Measurements from ENCODE around the gene TCF3. TPM values are rescaled to one million over a fixed set of nuclear protein-coding genes. Genes with fewer than 3 reads are reported as not detected.

The TCF3 gene
- total RNA-seq, 1 donor: 37.4 TPM

DNA sequence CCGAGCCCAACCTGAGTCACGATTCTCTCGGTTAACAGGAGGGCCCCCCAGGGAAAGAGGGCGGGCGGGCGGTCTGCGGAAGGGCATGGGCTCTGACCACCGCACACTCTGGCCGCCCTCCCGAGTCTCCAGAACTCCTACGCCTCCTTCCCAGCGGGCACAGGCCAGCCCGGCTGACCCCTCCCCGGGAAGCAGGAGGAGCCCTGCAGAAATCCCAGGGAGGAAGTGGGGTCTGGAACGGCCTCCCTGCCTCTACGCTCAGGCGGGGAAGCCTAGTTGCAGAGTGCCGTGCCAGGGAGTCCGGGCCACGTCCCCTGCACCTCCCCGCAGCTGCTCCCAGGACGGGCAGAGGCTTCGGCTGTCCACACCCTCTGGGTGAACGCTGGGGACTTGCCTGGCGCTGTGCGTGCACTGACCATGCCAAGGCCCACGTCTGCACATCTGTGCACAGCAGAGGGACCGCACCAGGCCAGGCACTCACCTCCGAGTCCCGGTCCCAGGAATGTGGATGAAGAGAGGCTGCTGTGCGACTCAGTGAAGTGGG is 20.8 kb downstream of the TCF3 start:
- no peaks in the 10 kb centered on the region for H3K9me3 ChIP-seq (ENCODE audit: low read depth, low read length)
- no peaks in the 10 kb centered on the region for H3K27me3 ChIP-seq (ENCODE audit: insufficient read depth, low read length)
- no peak overlapping the region for H3K4me3 ChIP-seq (ENCODE audit: low read length)
- no peaks in the 10 kb centered on the region for H3K4me1 ChIP-seq (ENCODE audit: insufficient read depth, low read length)

DNA sequence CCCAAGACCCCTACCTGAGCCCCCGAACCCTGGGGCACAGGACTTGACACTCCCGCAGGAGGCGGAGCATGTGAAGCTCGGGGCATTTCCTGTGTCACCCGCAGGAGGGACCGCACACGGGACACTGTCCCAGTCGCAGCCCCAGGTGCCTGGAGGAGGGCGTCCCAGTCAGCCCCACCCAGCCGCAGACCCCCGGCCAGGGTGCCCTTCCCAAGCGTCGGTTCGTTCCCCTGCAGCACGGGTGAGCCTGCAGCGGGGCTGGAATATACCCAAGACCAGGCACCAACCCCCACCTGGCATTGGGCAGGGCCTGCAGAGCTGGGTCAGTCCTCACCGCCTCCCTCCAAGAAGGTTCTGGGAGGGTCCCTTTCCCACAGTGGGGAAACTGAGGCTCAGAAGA is 21.6 kb downstream of the TCF3 start:
- H3K4me3 ChIP-seq (ENCODE audit: low read length): no peak overlapping the region
- no peaks in the 10 kb centered on the region for H3K4me1 ChIP-seq (ENCODE audit: insufficient read depth, low read length)
- H3K27me3 ChIP-seq (ENCODE audit: insufficient read depth, low read length): no peaks in the 10 kb centered on the region
- H3K9me3 ChIP-seq (ENCODE audit: low read depth, low read length): no peaks in the 10 kb centered on the region

DNA sequence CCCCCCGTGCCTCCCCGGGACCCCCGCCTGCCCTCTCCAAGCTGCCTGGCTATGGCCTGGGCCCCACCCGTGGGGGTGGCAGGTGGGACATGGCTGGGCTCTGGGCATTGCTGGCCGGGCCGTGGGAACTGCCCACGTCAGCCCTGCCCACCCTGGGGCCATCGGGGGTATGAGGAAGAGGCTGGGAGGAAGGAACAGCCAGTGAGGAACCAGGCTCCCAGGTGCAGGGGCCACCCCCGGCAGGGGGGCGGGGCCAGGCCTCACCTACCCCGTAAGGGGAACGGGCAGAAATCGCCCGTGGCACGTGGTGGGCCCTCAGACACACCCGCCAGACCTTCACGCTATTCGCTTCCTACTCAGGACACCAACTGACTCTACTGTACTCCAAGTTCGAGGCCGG is 22.4 kb downstream of the TCF3 start:
- Histone ChIP-seq H3K4me3 (ENCODE audit: low read length) (no peak overlapping the region), H3K27me3 (ENCODE audit: insufficient read depth, low read length) (no peaks in the 10 kb centered on the region), H3K4me1 (ENCODE audit: insufficient read depth, low read length) (no peaks in the 10 kb centered on the region), H3K9me3 (ENCODE audit: low read depth, low read length) (no peaks in the 10 kb centered on the region)

GRCh38 chr19:1629256-1629808 is 23.1 kb downstream of the TCF3 start:
- Histone ChIP-seq H3K9me3 (ENCODE audit: low read depth, low read length) (no peaks in the 10 kb centered on the region), H3K27me3 (ENCODE audit: insufficient read depth, low read length) (no peaks in the 10 kb centered on the region), H3K4me3 (ENCODE audit: low read length) (no peak overlapping the region), H3K4me1 (ENCODE audit: insufficient read depth, low read length) (no peaks in the 10 kb centered on the region)

DNA sequence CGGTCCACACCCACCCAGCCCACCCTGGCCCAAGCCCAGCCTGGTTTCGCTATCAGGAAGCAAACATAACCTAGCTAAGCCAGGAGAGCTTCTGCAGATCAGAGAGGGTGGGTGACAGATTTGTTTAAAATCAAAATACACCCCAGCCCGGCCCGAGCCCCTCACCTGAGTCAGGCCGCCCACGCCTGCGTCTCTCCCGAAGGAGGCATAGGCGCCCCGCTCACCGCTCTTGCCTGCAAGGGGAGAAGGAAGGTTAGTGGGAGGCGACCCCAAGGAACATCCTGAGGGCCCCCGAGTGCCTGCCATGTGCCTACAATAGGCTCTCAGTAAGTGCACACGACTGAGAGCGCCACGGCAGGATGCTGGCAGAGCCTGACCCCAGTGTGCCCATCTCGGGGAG is 25.2 kb downstream of the TCF3 start:
- no peak overlapping the region for H3K4me3 ChIP-seq (ENCODE audit: low read length)
- H3K27me3 ChIP-seq (ENCODE audit: insufficient read depth, low read length): no peaks in the 10 kb centered on the region
- H3K9me3 ChIP-seq (ENCODE audit: low read depth, low read length): no peaks in the 10 kb centered on the region
- no peaks in the 10 kb centered on the region for H3K4me1 ChIP-seq (ENCODE audit: insufficient read depth, low read length)

- no peaks in the 10 kb centered on the region for H3K4me1 ChIP-seq (ENCODE audit: insufficient read depth, low read length)
- no peak overlapping the region for H3K4me3 ChIP-seq (ENCODE audit: low read length)
- H3K27me3 ChIP-seq (ENCODE audit: insufficient read depth, low read length): no peaks in the 10 kb centered on the region
- no peaks in the 10 kb centered on the region for H3K9me3 ChIP-seq (ENCODE audit: low read depth, low read length)
Observed at GRCh38 chr19:1626417-1627010, 25.9 kb downstream of the TCF3 start.

DNA sequence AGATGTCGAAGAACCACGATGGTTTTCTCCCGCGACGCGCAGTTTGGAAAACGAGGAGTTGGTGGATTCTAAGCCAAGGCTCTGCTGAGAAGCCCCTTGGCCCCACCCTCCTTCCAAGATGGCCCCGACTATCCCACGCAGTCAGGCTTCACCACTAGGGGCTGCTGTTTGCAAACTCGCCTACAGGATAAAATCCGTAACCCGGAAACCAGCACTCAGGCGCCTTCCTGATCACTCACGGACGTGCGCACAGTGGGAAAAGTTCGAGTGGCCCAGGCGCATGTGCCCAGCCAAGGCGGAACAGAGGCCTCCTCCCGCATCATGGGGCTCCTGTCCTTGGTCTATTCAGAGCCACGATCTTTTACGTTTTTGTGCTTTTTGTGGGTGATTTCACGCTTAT is 28.0 kb downstream of the TCF3 start:
- H3K4me1 ChIP-seq (ENCODE audit: insufficient read depth, low read length): no peaks in the 10 kb centered on the region
- H3K4me3 ChIP-seq (ENCODE audit: low read length): no peak overlapping the region
- no peaks in the 10 kb centered on the region for H3K27me3 ChIP-seq (ENCODE audit: insufficient read depth, low read length)
- no peaks in the 10 kb centered on the region for H3K9me3 ChIP-seq (ENCODE audit: low read depth, low read length)

DNA sequence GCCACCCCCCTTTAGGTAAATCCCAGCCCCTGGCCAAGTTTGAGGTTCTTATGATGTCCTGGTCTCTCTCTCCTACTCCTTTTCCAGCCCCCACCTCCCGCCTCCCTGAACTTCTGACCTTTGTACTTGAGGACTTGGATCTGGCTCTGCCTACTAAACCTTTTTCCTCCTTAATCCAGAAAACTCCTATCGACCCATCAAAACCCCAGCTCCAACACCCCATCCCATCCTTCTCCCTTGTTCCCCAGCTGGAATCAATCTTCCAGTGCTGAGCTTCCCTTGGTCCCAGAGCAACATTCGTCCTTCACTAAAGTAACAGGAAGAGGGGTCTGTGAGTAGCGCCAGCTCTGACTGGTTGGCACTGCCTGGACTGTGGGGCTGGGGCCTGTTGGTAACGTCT is 29.9 kb downstream of the TCF3 start:
- Histone ChIP-seq H3K9me3 (ENCODE audit: low read depth, low read length) (no peaks in the 10 kb centered on the region), H3K4me3 (ENCODE audit: low read length) (no peak overlapping the region), H3K4me1 (ENCODE audit: insufficient read depth, low read length) (no peaks in the 10 kb centered on the region), H3K27me3 (ENCODE audit: insufficient read depth, low read length) (no peaks in the 10 kb centered on the region)

- Histone ChIP-seq H3K9me3 (ENCODE audit: low read depth, low read length) (no peaks in the 10 kb centered on the region), H3K4me3 (ENCODE audit: low read length) (no peak overlapping the region), H3K27me3 (ENCODE audit: insufficient read depth, low read length) (no peaks in the 10 kb centered on the region), H3K4me1 (ENCODE audit: insufficient read depth, low read length) (no peaks in the 10 kb centered on the region)
Observed at GRCh38 chr19:1622007-1622406, 30.4 kb downstream of the TCF3 start.

GRCh38 chr19:1621574-1621973 is 30.8 kb downstream of the TCF3 start:
- Histone ChIP-seq H3K9me3 (ENCODE audit: low read depth, low read length) (no peaks in the 10 kb centered on the region), H3K27me3 (ENCODE audit: insufficient read depth, low read length) (no peaks in the 10 kb centered on the region), H3K4me3 (ENCODE audit: low read length) (no peak overlapping the region), H3K4me1 (ENCODE audit: insufficient read depth, low read length) (no peaks in the 10 kb centered on the region)

GRCh38 chr19:1621021-1621420 is 31.4 kb downstream of the TCF3 start:
- Histone ChIP-seq H3K4me1 (ENCODE audit: insufficient read depth, low read length) (no peaks in the 10 kb centered on the region), H3K9me3 (ENCODE audit: low read depth, low read length) (no peaks in the 10 kb centered on the region), H3K27me3 (ENCODE audit: insufficient read depth, low read length) (no peaks in the 10 kb centered on the region), H3K4me3 (ENCODE audit: low read length) (no peak overlapping the region)

DNA sequence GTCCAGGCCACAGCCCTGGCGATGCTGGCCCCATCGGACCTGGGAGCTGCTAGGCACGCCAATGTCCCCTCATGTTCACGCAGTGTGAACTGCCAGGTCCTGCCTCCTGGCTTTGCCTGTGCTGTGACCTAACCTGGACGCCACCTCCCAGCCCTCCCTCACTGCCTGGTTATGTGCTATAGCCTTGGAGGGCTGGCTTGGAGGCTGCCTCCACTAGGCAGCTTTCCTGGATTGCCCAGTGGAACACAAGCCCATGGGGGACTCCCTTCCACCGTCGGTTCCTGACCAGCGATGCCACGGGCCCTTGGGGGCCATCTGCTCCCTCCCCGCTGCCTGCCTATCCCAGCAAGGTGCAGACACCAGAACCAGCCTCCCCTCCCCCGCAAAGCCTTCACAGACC is 31.9 kb downstream of the TCF3 start:
- Histone ChIP-seq H3K4me1 (ENCODE audit: insufficient read depth, low read length) (no peaks in the 10 kb centered on the region), H3K9me3 (ENCODE audit: low read depth, low read length) (no peaks in the 10 kb centered on the region), H3K27me3 (ENCODE audit: insufficient read depth, low read length) (no peaks in the 10 kb centered on the region), H3K4me3 (ENCODE audit: low read length) (no peak overlapping the region)

- Histone ChIP-seq H3K4me1 (ENCODE audit: insufficient read depth, low read length) (no peaks in the 10 kb centered on the region), H3K4me3 (ENCODE audit: low read length) (no peak overlapping the region), H3K27me3 (ENCODE audit: insufficient read depth, low read length) (no peaks in the 10 kb centered on the region), H3K9me3 (ENCODE audit: low read depth, low read length) (no peaks in the 10 kb centered on the region)
Observed at GRCh38 chr19:1619703-1620102, 32.7 kb downstream of the TCF3 start.

DNA sequence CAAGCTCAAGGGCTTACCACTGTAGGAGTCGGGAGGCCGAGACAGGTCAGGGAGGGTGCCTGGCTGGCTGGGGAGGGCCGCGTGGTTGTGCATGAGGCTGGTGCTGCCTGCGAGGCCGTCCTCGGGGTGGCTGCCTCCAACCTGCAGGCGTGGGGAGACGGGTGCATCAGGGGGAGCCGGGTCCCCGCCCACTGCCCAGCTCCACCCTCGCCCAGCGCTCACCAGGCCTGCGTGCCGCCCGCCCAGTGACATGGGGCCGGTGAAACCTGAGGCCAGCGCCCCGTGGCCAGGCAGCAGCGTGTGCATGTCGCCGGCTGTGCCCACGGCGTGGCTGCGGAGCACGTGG is 33.3 kb downstream of the TCF3 start:
- H3K4me1 ChIP-seq (ENCODE audit: insufficient read depth, low read length): no peaks in the 10 kb centered on the region
- H3K27me3 ChIP-seq (ENCODE audit: insufficient read depth, low read length): no peaks in the 10 kb centered on the region
- H3K4me3 ChIP-seq (ENCODE audit: low read length): no peak overlapping the region
- no peaks in the 10 kb centered on the region for H3K9me3 ChIP-seq (ENCODE audit: low read depth, low read length)

GRCh38 chr19:1618157-1619093 is 34.0 kb downstream of the TCF3 start:
- Histone ChIP-seq H3K4me3 (ENCODE audit: low read length) (no peak overlapping the region), H3K4me1 (ENCODE audit: insufficient read depth, low read length) (no peaks in the 10 kb centered on the region), H3K9me3 (ENCODE audit: low read depth, low read length) (no peaks in the 10 kb centered on the region), H3K27me3 (ENCODE audit: insufficient read depth, low read length) (no peaks in the 10 kb centered on the region)

Measured in mononuclear cell (primary cell).